GM21381 (cell line): Measurements from ENCODE around the gene ZSCAN22.

Experiments
- ATAC-seq: cut with Tn5 transposase; IDR thresholded peaks from one replicate; pipeline ENCODE4 v1.9.1; 2021; ENCODE audit warnings: mild to moderate bottlenecking, moderate library complexity; ENCODE audit not compliant: unreplicated experiment

ZSCAN22 gene

DNA sequence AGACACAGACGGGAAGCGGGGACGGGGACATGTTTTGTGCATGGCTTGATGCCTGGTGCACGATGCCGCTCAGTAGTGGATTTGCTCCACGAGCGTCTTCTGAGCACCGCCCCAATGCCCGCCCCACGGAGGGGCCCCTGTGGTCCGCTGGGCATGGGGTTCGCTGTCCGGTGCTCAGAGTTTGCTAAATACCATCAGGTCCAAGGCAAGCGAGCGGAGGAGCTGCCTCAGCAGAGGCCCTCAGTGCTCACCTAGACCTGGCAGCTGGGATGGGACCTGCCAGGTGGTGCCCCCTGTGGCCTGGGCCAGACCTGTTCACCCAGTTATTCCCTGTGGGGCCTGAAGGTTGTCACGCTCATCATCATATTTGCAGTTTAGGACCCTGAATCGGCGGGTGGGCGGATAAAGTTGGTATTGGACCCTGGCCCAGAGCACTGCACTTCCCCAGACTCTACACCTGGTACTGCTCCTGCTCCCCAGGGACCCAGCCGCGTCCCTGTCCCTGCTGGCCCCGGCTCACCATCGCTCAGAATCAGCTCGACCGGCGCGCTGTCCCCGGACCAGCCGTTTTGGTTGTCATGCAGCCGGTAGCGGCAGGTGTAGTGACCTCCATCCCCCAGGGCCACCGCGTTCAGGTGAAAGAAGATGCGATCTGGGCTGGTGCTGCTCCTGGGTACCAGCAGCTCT, 24.2 kb downstream of the ZSCAN22 start:
- ATAC-seq = no peak

DNA sequence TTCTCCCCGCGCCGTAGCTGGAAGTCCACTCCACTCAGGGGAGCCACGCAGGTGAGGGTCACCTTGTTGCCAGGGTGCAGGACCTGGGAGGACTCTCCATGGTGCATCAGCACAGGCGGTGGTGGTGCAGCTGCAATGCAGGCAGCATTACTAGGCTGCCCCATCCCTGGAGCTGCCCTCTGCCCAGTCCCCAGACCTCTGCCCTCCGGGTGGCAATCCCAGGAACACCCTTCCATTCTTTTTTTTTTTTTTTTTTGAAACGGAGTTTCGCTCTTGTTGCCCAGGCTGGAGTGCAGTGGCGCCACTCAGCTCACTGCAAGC, 24.7 kb downstream of the ZSCAN22 start:
- no peak for ATAC-seq

DNA sequence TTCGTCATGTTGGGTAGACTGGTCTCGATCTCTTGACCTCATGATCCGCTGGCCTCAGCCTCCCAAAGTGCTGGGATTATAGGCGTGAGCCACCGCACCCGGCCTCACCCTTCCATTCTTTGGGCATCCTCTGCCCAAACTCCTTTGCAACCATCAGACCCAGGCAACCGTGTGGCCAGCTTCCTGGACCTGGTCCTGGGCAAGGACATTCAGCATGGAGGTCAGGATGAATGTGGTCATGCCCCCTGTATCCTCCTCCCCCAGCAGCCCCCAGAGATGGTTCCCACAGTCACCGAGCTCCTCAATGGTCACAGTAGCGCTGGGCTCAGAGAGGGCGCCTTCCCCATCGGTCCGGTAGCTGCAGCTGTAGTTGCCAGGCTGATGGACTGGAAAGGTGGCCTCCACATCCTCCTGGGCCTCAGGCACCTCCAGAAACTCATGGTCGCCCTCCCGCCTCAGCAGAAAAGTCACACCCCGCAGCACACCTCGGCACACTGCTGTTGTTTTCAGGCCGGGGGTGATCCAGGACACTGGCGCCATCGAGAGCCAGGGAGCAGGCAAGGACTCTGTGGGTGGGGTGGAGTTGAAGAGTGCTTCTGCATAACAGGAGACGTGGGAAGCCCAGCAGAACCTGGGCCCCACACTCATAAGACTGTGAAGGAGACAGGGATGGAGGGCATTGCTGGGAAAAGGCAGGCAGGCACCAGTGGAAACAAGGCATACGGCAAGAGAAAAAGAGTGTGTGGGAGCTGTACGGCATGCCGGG, 25.4 kb downstream of the ZSCAN22 start:
- ATAC-seq = no peak

DNA sequence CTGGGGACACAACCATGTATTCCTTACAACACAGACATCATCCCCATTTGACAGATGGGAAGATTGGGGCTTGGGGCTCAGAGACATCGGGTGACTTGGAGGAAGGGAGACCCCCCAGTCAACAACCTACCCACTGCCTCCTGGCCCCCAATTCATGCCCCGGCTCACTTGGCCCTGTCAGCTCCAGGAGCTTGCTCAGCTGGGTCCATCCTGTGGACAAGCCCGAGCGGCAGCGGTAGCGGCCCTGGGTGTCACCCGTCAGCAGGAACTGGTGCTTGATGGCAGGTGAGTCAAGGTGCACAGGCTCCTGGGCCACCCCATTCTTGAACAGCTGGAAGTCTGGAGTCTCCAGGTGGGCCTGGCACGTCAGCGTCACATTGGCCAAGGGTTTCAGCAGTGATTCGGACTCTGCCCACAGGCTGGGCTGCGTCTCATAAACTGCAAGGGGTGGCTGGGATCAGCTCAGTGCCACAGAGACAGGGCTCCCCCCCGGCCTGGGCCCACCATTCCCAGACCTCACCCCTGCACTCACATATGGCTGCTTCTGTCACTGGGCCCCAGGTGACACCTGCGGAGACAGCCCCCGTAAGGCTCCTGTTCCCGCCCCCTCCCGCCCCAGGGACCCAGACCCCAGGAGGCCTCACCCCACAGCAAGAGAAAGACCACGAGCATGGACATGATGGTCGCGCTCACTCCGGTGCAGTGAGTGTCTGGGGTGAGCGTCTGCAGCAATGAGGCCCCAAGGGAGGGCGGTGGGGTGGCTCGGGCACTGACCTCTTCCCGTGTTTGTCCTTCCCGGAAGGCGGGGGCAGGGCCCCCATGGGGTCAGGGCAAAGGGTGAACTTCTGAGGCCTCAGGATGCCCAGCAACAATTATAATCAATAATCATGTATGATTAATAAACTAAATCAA, 26.2 kb downstream of the ZSCAN22 start, which contains the start of gene A1BG:
Gene A1BG (minus strand): TSS at position 733 of the 912 bp plus-strand sequence. CDS start 55 bp downstream, at position 678.
- no peak for ATAC-seq

DNA sequence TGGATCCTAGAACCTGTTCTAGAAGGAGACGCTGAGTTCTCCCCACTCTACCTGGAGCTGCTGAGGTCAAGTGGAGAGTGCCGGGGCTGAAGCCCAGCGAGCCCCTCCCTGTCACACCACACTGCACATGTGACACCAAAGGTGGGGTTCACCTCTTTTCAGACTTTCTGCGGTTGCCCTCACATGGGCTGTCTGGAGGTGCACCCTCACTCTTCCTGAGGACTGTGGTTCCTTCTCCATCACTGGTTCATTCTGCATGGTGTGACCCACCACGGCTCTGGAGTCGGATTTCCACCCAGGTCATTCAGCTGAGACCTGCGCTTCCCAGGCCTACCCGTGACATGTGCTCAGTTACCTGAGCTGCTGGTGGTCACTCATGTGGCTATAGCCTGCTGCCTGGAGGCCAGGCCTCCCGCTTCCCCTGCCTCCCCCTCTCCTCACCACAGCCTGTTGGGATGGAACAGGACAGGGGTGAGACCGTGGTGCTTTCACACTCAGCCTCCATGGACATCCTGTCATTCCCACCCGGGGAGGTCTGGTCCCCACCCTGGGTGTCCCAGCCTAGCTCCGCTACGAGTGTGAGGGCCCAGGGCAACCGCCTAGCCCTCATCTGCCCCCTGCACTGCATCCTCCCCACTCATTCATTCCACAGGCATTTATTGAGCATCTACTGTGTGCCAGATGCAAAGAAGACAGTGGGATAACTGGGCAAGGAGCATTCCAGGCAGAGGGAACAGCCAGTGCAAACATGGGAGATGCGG, 27.1 kb downstream of the ZSCAN22 start:
- no peak for ATAC-seq

DNA sequence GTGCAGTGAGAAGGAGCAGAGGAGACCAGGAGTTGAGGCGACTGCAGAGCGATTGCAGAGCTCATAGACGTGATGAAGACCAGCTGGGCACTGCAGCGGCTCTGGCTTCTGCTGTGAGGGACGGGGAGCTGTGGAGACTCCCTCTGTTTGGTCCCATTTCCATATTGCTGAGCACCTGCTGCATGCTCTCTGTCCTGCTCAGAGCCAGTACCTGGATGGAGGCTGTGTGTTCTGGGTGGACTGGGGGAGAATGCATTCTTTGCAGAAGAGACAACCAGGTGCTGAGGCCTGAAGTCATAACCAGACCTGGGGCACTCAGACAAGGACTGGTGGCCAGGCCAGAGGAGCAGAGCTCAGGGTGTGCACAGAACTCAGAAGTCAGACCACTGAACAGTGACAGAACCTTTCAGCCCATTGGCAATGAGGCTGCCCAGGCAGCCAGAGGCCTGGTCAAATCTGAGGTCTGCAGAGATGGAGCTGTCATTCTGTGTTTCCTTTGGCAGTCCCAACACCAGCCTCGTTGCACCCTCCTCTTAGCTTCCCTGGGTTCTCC, 27.8 kb downstream of the ZSCAN22 start:
- ATAC-seq = no peak

DNA sequence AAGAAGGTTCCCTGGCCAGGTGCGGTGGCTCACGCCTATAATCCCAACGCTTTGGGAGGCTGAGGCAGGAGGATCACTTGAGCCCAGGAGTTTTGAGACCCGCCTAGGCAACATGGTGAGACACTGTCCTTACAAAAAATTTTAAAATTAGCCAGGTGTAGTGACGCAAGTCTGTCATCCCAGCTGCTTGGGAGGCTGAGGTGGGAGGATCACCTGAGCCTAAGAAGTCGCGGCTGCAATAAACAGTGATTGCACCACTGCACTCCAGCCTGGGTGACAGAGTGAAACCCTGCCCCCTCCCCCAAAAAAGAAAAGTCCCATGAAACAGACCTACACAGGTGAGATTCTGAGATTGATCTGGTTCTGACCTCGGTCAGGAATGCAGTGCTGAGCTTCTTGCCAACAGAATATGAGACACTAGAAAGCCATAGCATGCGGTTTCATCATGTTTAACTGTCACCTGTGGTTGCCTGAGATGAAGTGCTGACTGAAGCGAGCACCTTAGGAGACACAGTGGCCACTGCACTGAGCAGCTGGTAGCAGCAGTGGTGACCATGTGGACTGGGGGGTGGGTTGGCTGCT, 28.5 kb downstream of the ZSCAN22 start:
- no peak for ATAC-seq

DNA sequence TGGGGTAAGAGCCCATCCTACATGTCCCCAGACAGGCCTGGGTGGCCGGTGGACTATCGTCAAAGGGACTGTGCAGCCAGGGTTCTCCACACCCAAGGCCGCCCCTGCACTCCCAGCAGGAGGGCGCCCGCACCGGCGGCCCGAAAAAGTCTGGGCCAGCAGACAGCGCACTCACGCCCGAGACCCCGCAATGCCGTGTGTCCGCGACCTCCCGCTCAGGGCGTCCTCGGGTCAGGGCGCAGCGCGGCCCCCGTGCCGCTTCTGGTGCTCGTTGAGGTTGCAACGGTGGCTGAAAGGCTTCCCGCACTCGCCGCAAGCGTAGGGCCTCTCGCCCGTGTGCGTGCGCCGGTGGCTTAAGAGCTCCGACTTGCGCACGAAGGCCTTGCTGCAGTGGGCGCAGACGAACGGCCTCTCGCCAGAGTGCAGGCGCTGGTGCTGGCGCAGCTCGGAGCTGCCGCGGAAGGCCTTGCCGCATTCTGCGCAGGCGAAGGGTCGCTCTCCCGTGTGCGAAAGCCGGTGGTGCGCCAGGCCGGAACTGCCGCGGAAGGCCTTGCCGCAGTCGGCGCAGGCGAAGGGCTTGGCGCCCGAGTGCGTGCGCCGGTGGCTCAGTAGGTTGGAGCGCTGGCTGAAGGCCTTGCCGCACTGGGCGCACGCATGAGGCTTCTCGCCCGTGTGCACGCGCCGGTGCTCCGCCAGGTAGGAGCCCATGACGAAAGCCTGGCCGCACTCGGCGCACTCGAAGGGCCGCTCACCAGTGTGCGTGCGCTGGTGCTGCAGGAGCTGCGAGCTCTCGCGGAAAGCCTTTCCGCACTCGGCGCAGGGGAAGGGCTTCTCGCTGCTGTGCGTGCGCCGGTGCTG, 29.3 kb downstream of the ZSCAN22 start:
- ATAC-seq = no peak

DNA sequence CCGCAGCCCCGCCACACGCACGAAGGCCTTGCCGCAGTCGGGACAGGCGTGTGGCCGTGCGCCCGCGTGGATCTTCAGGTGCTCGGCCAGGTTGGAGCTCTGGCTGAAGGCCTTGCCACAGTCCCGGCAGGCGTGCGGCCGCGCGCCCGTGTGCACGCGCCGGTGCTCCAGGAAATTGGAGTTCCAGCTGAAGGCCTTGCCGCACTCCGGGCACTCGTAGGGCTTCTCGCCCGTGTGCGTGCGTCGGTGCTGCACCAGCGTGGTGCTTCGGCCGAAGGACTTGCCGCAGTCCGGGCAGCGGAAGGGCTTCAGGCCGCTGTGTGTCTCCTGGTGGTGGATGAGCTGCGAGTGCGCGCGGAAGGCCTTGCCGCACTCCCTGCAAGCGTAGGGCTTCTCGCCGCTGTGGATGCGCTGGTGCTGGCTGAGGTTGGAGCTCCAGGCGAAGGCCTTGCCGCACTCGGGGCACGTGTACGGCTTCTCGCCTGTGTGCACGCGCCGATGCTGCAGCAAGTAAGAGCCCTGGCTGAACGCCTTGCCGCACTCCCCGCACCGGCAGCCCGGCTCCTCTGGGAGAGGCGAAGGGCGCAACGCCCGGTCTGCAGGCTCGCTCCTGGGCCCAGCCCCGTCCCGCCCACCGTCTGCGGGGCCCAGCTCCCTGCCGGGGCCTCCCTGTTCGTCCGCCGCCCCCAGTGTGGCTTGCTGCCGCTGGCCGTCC, 30.1 kb downstream of the ZSCAN22 start:
- no peak for ATAC-seq

DNA sequence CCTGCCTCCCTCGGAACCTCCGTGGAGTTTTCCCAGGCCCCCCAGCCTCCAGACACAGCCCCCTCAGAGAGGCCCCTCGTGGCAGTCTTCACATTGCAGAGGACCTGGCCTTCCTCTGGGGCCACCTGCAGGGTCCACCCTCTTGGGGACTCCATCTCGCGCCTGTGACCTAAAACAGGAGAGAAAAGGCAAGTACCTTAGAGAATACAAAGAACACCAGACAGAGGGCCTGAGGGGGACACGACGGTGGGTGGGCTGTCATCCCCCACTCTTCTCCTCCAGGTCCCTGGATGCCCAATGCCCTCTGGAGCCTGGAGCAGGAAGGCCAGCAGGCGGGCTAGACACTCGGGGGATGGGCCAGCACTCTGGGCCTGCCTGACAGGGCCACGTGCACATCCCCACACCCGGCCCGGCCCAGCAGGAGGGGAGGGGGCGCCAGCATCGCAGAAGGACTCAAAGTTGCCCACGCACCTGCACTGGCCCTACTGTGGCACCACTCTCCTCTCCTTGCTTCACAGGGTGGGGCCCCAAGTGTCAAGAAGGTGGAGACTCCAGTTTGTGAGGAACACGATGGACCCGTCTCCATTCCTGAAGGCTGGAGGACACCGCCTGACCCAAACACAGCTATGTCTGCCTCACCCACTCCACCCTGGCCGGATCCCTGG, 30.8 kb downstream of the ZSCAN22 start:
- ATAC-seq = no peak

DNA sequence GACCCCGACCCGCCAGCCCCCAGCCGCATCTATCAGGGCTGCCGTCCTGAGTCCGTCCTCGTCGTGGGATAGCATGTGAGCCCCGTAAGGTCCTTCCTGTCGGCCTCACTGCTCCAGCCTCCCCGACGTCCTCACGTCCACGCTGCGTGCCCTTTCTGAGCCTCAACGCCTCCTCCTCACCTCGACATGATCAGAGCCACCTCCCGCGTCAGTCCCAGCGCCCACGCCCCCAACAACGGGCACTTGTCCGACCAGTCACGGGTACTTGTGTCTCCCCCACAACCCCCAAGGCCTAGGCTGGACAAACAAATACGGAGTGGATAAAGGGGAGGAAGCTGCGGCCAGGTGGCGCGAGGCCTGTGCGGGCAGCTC, 35.1 kb downstream of the ZSCAN22 start:
- ATAC-seq = peak; percentile 15

DNA sequence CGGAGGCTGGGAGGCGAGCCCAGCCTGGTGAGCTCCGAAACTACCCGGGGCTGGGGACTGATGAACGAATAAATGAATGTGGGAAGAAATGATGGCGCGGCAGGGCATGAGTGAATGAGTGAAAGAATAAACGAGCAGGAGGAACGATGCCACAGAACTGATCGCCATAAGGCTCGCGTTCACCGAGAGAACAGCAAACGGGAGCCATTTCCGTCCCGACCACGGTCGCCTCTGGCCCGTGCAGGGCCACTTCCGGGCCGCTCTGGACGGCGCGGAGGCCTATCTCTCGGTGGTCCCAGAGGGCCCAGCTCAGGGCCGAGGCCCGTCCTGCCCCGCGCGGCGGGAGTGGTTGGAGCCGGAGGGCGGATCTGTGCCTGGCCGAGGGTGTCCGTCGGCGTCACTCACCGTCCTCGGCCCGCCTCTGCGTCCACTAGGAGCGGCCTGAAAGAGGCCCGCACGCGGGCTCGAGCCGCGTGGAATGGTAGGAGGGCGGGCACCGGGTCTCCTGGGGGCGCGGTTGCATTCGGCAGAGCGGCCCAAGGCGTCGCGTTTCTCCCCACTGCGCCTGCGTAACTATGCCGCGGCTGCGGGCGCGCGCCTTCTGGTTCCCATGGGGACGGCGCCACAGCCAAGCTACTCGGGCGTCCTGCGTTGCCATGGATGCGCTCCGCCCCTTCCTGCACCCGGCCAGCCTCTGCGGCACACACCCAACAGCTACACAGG, 35.6 kb downstream of the ZSCAN22 start, which contains the start of gene ZNF497:
Gene ZNF497 (minus strand): TSS at position 480 of the 723 bp plus-strand sequence. CDS start 5,116 bp downstream, outside the sequence.
- ATAC-seq = peak; percentile 84

DNA sequence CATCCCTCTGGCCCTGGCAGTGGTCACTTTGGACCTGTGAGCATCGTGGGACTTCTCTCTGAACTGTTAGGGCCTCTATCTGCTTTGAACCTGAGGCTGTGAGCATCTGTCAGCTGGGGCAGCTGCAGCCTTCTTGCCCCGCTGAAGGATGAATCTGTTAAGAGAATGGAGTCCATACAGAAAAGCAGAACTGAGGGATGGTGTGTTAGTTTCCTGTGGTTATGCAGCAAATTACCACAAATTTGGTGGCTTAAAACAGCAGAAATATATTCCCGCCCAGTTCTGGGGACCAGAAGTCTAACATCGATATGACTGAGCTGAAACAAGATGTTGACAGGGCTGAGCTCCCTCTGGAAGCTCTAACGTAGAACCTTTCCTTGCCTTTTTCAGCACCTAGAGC, 37.4 kb downstream of the ZSCAN22 start:
- no peak for ATAC-seq

DNA sequence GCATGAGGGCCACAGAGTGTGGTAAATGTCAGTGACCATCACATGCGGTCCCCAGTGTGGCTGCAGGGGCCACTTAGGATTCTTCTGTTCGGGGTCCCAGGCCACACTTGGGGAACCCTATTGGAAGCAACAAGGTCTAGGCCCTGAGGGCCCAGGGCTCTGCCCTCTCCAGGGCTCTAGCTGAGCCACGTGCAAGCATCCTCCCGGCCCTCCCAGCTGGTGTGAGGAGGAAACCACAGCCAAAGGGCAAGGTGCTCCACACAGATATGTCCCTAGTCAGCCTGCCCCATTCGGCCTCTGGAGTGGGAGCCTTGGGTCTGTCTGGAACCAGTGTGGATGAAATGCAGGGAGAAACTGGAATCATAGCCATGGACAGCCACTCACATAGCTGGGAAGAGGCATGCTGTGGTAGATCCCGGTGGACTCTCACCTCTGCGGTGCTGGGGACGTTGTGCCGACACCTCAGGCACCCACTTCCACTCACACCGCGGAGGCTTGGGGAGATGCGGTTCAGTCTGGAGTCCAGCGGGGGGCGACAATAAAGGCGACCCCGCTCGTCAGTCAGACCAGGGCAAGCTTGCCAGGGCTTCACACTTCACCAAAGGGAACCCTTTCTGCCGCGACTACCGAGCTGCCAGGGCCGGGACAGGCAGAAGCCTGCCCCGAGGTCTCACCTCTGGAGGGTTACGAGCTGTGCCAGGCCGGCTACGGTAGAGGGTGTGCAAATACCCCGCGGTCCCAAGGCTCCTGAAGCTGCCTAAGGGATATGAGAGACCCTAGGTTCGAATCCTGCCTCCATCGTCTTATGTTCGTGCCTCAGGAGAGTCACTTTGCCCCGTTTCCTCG, 40.0 kb downstream of the ZSCAN22 start:
- no peak for ATAC-seq

DNA sequence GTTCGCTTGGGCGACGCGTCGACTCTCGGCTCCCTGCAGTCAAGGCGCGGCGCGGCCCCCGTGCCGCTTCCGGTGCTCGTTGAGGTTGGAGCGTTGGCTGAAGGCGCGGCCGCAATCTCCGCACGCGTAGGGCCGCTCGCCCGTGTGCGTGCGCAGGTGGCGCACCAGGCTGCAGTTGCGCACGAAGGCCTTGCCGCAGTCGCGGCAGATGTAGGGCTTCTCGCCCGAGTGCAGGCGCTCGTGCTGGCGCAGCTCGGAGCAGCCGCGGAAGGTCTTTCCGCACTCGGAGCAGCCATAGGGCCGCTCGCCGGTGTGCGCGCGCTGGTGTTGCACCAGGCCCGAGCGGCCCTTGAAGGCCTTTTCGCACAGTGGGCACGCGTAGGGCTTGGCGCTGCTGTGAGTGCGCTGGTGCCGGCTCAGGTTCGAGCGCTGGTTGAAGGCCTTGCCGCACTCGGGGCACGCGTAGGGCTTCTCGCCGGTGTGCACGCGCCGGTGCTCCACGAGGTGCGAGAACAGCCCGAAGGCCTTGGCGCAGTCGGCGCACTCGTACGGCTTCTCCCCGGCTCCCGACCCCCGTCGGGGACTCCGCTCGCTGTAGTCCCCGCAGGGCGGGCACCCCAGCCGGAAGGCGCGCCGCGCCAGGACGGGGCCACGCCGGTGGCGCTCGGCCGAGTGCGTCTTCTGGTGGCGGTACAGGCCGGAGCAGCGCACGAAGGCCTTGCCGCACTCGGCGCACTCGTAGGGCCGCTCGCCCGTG, 41.1 kb downstream of the ZSCAN22 start:
- no peak for ATAC-seq
